ENCODE results near the gene SH3GL1. TPM values are rescaled to one million over a fixed set of nuclear protein-coding genes. Genes with fewer than 3 reads are reported as not detected.
A peak's percentile ranks its signal among the peaks of the same experiment; 100 is the strongest.

SH3GL1 gene
- total and polyA plus RNA-seq, 9 of the 15 experiments (the other 6 are each of a cell fraction or from before 2014, with no cell fraction given) = 1.7 to 75.3 (median 25.7) TPM

DNA sequence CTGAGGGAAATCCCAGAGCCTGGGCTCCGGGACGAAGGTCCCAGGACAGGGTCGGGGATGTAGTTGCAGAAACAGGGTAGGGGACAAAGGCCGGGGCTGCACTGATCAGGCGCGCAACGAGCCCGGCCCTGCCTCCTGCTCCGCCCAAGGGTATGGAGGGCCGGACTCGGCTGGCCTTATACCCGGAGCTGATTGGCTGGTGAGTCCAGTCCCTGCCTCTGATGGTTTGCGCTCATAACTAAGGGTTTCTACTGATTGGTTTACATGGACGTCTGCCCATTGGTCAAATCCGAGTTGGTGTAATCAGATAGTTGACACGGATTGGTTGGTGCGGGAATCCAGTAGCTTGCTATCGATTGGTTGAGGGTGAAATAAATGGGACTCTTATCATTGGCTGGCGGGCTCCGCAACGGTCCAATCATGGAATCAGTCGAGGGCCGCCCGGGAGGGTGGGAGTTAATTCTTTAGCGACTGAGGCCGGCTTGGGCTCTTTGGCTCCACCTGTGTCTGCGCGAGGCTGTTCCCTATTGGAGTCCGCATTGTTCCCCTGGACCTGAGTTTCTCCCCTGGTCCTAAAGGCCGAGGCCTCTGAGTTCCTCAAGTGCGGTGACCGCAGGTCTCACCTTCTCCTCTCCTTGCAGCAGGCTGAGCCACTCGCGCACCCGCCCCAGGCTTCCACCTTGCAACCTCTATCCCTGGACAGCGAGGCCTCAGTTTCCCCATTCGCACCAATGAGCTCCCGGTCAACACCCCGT lies 57.6 kb downstream of the SH3GL1 start (continued):
- TF ChIP-seq DDX20 (tag; IDR thresholded peaks at IDR 0.05; ENCODE audit: low read depth) = peak; percentile 83; the same call in 1 of the 2 replicates
- no peak for TF ChIP-seq YBX1 (IDR thresholded peaks at IDR 0.05)
- peak; percentile 49 for TF ChIP-seq CCNT2 (IDR thresholded peaks at IDR 0.05; ENCODE audit: borderline replicate concordance, extremely low read depth, insufficient read length, low read depth, low read length)
- TF ChIP-seq ARID1B (IDR thresholded peaks at IDR 0.05) = no peak
- TF ChIP-seq KAT7 (CRISPR knock-in tag; IDR thresholded peaks at IDR 0.05; ENCODE audit: borderline replicate concordance) = peak; percentile 77; the same call in 1 of the 2 replicates
- no peak for TF ChIP-seq POLR2AphosphoS2 (IDR thresholded peaks at IDR 0.05; ENCODE audit: low read length)
- no peak for TF ChIP-seq ZNF507 (tag; conservative IDR thresholded peaks at IDR 0.05)
- TF ChIP-seq GTF2F1 (IDR thresholded peaks at IDR 0.05; ENCODE audit: low read depth, low read length) = peak; percentile 73
- no peak for TF ChIP-seq BRD9 (IDR thresholded peaks at IDR 0.05; ENCODE audit: low read depth, partially characterized antibody)
- TF ChIP-seq, protein P1, sequence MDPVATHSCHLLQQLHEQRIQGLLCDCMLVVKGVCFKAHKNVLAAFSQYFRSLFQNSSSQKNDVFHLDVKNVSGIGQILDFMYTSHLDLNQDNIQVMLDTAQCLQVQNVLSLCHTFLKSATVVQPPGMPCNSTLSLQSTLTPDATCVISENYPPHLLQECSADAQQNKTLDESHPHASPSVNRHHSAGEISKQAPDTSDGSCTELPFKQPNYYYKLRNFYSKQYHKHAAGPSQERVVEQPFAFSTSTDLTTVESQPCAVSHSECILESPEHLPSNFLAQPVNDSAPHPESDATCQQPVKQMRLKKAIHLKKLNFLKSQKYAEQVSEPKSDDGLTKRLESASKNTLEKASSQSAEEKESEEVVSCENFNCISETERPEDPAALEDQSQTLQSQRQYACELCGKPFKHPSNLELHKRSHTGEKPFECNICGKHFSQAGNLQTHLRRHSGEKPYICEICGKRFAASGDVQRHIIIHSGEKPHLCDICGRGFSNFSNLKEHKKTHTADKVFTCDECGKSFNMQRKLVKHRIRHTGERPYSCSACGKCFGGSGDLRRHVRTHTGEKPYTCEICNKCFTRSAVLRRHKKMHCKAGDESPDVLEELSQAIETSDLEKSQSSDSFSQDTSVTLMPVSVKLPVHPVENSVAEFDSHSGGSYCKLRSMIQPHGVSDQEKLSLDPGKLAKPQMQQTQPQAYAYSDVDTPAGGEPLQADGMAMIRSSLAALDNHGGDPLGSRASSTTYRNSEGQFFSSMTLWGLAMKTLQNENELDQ (CRISPR knock-in tag; IDR thresholded peaks at IDR 0.05; ENCODE audit: borderline replicate concordance) = no peak
- TF ChIP-seq TCF7L2 (IDR thresholded peaks at IDR 0.05; ENCODE audit: low read depth, low read length) = 0 out of 2 replicates have a peak, but pooled peaks have one; percentile 9
- TF ChIP-seq HEY1 (CRISPR knock-in tag; IDR thresholded peaks at IDR 0.05; ENCODE audit: borderline replicate concordance) = peak; percentile 88; the same call in 1 of the 2 replicates
- peak in 1 of 2 experiments; percentile 67; a peak in 1 of 3 replicates for TF ChIP-seq CBX3 (IDR thresholded peaks at IDR 0.05; ENCODE audit: borderline replicate concordance in 1 of 2, low read length in 2 of 2)
- no peak for TF ChIP-seq PHB (CRISPR knock-in tag; IDR thresholded peaks at IDR 0.05)
- TF ChIP-seq, protein P2, sequence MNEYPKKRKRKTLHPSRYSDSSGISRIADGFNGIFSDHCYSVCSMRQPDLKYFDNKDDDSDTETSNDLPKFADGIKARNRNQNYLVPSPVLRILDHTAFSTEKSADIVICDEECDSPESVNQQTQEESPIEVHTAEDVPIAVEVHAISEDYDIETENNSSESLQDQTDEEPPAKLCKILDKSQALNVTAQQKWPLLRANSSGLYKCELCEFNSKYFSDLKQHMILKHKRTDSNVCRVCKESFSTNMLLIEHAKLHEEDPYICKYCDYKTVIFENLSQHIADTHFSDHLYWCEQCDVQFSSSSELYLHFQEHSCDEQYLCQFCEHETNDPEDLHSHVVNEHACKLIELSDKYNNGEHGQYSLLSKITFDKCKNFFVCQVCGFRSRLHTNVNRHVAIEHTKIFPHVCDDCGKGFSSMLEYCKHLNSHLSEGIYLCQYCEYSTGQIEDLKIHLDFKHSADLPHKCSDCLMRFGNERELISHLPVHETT (CRISPR knock-in tag; conservative IDR thresholded peaks at IDR 0.05 in 1 of 2, IDR thresholded peaks at IDR 0.05 in 1 of 2) = peak in 1 of 2 experiments; percentile 99; a peak in 2 of 4 replicates
- TF ChIP-seq, protein P3, sequence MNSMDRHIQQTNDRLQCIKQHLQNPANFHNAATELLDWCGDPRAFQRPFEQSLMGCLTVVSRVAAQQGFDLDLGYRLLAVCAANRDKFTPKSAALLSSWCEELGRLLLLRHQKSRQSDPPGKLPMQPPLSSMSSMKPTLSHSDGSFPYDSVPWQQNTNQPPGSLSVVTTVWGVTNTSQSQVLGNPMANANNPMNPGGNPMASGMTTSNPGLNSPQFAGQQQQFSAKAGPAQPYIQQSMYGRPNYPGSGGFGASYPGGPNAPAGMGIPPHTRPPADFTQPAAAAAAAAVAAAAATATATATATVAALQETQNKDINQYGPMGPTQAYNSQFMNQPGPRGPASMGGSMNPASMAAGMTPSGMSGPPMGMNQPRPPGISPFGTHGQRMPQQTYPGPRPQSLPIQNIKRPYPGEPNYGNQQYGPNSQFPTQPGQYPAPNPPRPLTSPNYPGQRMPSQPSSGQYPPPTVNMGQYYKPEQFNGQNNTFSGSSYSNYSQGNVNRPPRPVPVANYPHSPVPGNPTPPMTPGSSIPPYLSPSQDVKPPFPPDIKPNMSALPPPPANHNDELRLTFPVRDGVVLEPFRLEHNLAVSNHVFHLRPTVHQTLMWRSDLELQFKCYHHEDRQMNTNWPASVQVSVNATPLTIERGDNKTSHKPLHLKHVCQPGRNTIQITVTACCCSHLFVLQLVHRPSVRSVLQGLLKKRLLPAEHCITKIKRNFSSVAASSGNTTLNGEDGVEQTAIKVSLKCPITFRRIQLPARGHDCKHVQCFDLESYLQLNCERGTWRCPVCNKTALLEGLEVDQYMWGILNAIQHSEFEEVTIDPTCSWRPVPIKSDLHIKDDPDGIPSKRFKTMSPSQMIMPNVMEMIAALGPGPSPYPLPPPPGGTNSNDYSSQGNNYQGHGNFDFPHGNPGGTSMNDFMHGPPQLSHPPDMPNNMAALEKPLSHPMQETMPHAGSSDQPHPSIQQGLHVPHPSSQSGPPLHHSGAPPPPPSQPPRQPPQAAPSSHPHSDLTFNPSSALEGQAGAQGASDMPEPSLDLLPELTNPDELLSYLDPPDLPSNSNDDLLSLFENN (IDR thresholded peaks at IDR 0.05; ENCODE audit: low read depth in 2 of 2, low read length in 2 of 2) = no peak
- TF ChIP-seq ZBTB1 (CRISPR knock-in tag; IDR thresholded peaks at IDR 0.05; ENCODE audit: borderline replicate concordance, low read depth) = 0 out of 2 replicates have a peak, but pooled peaks have one; percentile 35
- TF ChIP-seq MECOM (CRISPR knock-in tag; IDR thresholded peaks at IDR 0.05) = peak; percentile 93
- TF ChIP-seq ZNF551 (CRISPR knock-in tag; IDR thresholded peaks at IDR 0.05) = no peak
- peak; percentile 99 for TF ChIP-seq ZNF197 (CRISPR knock-in tag; IDR thresholded peaks at IDR 0.05; ENCODE audit: low read depth)

All from K562 (cell line).